Parathyroid adenoma (tissue), 2 donors: ENCODE data around the gene CNOT4.

Experiments used
- H2AFZ ChIP-seq: fragments of 300-600 bp; sonication (generic); one replicate; pipeline ENCODE4 v1.7.0; 2017; ENCODE audit warnings: antibody characterized with exemption, mild to moderate bottlenecking
- H3K27ac ChIP-seq: fragments of 300-600 bp; sonication (generic); one replicate; pipeline ENCODE4 v1.7.0; 2017
- H3K27me3 ChIP-seq: fragments of 300-600 bp; sonication (generic); one replicate; pipeline ENCODE4 v1.7.0; 2017; ENCODE audit warnings: low read length; ENCODE audit not compliant: control insufficient read depth, insufficient read depth
- H3K36me3 ChIP-seq: fragments of 300-600 bp; sonication (generic); one replicate; pipeline ENCODE4 v1.7.0; 2017; ENCODE audit warnings: low read length; ENCODE audit not compliant: control insufficient read depth, insufficient read depth
- H3K4me1 ChIP-seq: fragments of 300-600 bp; sonication (generic); one replicate; pipeline ENCODE4 v1.7.0; 2017; ENCODE audit warnings: control low read depth
- H3K4me2 ChIP-seq: fragments of 300-600 bp; sonication (generic); one replicate; pipeline ENCODE4 v1.7.0; 2017; ENCODE audit warnings: low read length
- H3K4me3 ChIP-seq: fragments of 300-600 bp; sonication (generic); one replicate; pipeline ENCODE4 v1.7.0; 2017; ENCODE audit warnings: low read depth, low read length
- H3K79me2 ChIP-seq: fragments of 300-600 bp; sonication (generic); one replicate; pipeline ENCODE4 v1.7.0; 2017; ENCODE audit warnings: control low read depth
- H3K9ac ChIP-seq: fragments of 300-600 bp; sonication (generic); one replicate; pipeline ENCODE4 v1.7.0; 2017; ENCODE audit warnings: mild to moderate bottlenecking
- H3K9me3 ChIP-seq: fragments of 300-600 bp; sonication (generic); one replicate; pipeline ENCODE4 v1.7.0; 2017; ENCODE audit warnings: low read length; ENCODE audit not compliant: control insufficient read depth
- CTCF ChIP-seq: fragments of 300-600 bp; sonication (generic); IDR thresholded peaks from one replicate; pipeline ENCODE4 v1.7.0; 2017; ENCODE audit warnings: antibody characterized with exemption, mild to moderate bottlenecking
- donor health status: primary hyperparathyroidism.

CNOT4 gene

GRCh38 chr7:135518748-135519147, 8.8 kb upstream of the CNOT4 start:
- Histone ChIP-seq H3K79me2 (no peaks in the 10 kb centered on the region), H2AFZ (no peak overlapping the region), H3K9me3 (no peaks in the 10 kb centered on the region), H3K9ac (no peak overlapping the region), H3K4me2 (no peak overlapping the region), H3K36me3 (no peaks in the 10 kb centered on the region), H3K27ac (no peak overlapping the region), H3K27me3 (no peaks in the 10 kb centered on the region), H3K4me3 (no peak overlapping the region), H3K4me1 (no peaks in the 10 kb centered on the region)
- TF ChIP-seq CTCF: no peak

GRCh38 chr7:135517060-135517459, 7.2 kb upstream of the CNOT4 start:
- H3K36me3 ChIP-seq: no peaks in the 10 kb centered on the region
- no peak for TF ChIP-seq CTCF
- no peak overlapping the region for H3K27ac ChIP-seq
- no peaks in the 10 kb centered on the region for H3K9me3 ChIP-seq
- H3K4me2 ChIP-seq: no peak overlapping the region
- H2AFZ ChIP-seq: no peak overlapping the region
- H3K4me3 ChIP-seq: no peak overlapping the region
- H3K27me3 ChIP-seq: no peaks in the 10 kb centered on the region
- H3K79me2 ChIP-seq: no peaks in the 10 kb centered on the region
- no peak overlapping the region for H3K9ac ChIP-seq
- H3K4me1 ChIP-seq: no peaks in the 10 kb centered on the region

- H3K4me2 ChIP-seq: no peak overlapping the region
- no peaks in the 10 kb centered on the region for H3K9me3 ChIP-seq
- H3K4me1 ChIP-seq: peaks cover 4% of the 10 kb centered on the region
- no peaks in the 10 kb centered on the region for H3K79me2 ChIP-seq
- H3K27me3 ChIP-seq: no peaks in the 10 kb centered on the region
- no peak overlapping the region for H3K4me3 ChIP-seq
- H3K36me3 ChIP-seq: no peaks in the 10 kb centered on the region
- TF ChIP-seq CTCF: no peak
- no peak overlapping the region for H3K27ac ChIP-seq
- H2AFZ ChIP-seq: no peak overlapping the region
- H3K9ac ChIP-seq: no peak overlapping the region
These were observed 5.0 kb upstream of the CNOT4 start for GRCh38 chr7:135514856-135515255.

DNA sequence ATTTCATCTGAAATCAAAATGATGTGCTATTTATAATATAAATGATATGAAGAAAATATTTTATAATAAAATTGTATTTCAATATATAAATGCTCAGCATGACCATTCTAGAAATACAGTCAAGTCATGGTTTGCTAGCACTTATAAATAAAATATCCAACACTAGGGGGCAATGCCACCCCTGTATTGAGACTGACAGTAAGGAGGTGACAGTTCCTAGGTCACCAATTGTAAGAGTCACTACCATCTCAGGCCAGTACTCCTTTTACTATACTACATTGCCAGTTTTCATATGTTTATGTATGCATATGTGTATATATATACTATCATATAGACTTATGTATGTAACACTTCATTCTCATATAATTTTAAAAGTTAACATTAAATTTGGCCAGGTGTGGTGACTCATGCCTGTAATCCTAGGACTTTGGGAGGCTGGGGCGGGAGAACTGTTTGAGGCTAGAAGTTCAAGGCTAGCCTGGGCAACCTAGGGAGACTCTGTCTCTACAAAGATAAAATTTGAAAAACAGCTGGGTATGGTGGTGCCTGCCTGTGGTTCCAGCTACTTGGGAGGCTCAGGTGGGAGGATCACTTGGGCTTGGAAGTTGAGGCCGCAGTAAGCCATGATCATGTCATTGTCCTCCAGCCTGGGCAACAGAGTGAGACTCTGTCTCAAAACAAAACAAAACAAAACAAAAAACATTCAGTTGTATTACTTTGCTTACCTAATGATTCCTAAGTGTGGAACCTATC, 2.4 kb upstream of the CNOT4 start:
- peaks cover 4% of the 10 kb centered on the region for H3K4me1 ChIP-seq
- no peak overlapping the region for H3K4me3 ChIP-seq
- H3K36me3 ChIP-seq: no peaks in the 10 kb centered on the region
- no peak overlapping the region for H3K4me2 ChIP-seq
- H3K9me3 ChIP-seq: no peaks in the 10 kb centered on the region
- H3K27me3 ChIP-seq: no peaks in the 10 kb centered on the region
- H3K79me2 ChIP-seq: peaks cover 18% of the 10 kb centered on the region
- no peak overlapping the region for H2AFZ ChIP-seq
- no peak overlapping the region for H3K9ac ChIP-seq
- peak; percentile 37 for TF ChIP-seq CTCF
- H3K27ac ChIP-seq: no peak overlapping the region
